ENCODE measurements around the gene NPSR1. TPM values are rescaled to one million over a fixed set of nuclear protein-coding genes. Genes with fewer than 3 reads are reported as not detected.
"Not testable (repeated sequence)": the region's sequence is repeated elsewhere in the genome, so short reads cannot be mapped to it uniquely, and the experiment has no call there.

Gene NPSR1
- total RNA-seq, 1 experiment from 2014 or later, result not detected

DNA sequence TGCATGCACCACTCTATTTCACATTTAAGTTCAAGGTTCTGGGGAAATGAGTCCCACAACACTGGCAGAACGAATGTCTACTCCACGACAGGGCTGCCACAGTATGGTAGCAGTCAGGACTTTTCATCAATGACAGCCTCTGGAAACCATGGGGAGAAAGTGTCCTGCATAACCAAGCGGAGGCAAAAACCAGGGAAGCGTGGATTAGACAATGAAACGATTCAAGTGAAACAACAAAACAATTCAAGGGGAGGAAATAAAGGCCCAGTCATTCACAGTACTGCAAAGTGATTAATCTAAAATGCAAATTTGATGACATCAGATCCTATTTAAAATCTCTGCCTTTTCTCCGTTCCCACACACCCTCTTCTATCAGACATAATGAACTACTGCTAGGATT is 211.0 kb downstream of the NPSR1 start:
- TF ChIP-seq, protein P1, sequence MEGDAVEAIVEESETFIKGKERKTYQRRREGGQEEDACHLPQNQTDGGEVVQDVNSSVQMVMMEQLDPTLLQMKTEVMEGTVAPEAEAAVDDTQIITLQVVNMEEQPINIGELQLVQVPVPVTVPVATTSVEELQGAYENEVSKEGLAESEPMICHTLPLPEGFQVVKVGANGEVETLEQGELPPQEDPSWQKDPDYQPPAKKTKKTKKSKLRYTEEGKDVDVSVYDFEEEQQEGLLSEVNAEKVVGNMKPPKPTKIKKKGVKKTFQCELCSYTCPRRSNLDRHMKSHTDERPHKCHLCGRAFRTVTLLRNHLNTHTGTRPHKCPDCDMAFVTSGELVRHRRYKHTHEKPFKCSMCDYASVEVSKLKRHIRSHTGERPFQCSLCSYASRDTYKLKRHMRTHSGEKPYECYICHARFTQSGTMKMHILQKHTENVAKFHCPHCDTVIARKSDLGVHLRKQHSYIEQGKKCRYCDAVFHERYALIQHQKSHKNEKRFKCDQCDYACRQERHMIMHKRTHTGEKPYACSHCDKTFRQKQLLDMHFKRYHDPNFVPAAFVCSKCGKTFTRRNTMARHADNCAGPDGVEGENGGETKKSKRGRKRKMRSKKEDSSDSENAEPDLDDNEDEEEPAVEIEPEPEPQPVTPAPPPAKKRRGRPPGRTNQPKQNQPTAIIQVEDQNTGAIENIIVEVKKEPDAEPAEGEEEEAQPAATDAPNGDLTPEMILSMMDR (IDR thresholded peaks at IDR 0.05; ENCODE audit: unreplicated experiment), result no peak
- H3K4me1 Mint-ChIP-seq (ENCODE audit: low read depth, unreplicated experiment), result peaks cover 16% of the 10 kb centered on the region
- no peaks in the 10 kb centered on the region for H3K36me3 Mint-ChIP-seq (ENCODE audit: insufficient read depth, unreplicated experiment)
- peaks cover 10% of the 10 kb centered on the region for H3K9me3 Mint-ChIP-seq (ENCODE audit: low read depth, unreplicated experiment)
- no TSS peak for BruUV-seq (replicated peaks)
- H3K4me3 Mint-ChIP-seq (ENCODE audit: low read depth, unreplicated experiment), result no peak overlapping the region
- intact Hi-C loops (cut with micrococcal nuclease; ENCODE audit: unreplicated experiment), result no loop called here
- no peak for DNase-seq
- H3K27ac Mint-ChIP-seq (ENCODE audit: unreplicated experiment), result no peak overlapping the region
- no peaks in the 10 kb centered on the region for H3K27me3 Mint-ChIP-seq (ENCODE audit: unreplicated experiment)
- CTCF ChIA-PET, result no interaction called here

DNA sequence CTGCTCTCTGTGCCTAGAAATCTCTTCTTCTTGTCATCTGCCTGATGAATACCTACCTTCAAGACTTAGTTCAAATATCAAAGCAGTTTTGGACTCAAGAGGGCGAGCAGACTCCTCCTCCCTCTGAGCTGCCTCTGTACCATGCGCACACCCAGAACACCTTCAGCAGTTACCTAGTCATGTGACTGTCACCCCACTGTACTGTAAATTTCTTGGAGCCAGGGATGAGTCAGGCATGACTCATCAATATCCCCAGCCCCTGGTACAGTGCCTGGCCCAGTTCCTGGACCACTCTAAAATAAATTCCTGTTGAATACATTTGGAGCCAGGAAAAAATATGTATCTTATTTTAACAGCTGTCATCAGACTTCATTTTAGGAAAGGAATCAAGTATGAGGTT is 212.0 kb downstream of the NPSR1 start:
- H3K9me3 Mint-ChIP-seq (ENCODE audit: low read depth, unreplicated experiment); H3K36me3 Mint-ChIP-seq (ENCODE audit: insufficient read depth, unreplicated experiment); H3K27me3 Mint-ChIP-seq (ENCODE audit: unreplicated experiment); intact Hi-C loops (cut with micrococcal nuclease; ENCODE audit: unreplicated experiment); H3K4me3 Mint-ChIP-seq (ENCODE audit: low read depth, unreplicated experiment); BruUV-seq (replicated peaks); CTCF ChIA-PET; DNase-seq: not testable (repeated sequence)
- peaks cover 16% of the 10 kb centered on the region for H3K4me1 Mint-ChIP-seq (ENCODE audit: low read depth, unreplicated experiment)
- peak overlapping the region; percentile 62 for H3K27ac Mint-ChIP-seq (ENCODE audit: unreplicated experiment)

DNA sequence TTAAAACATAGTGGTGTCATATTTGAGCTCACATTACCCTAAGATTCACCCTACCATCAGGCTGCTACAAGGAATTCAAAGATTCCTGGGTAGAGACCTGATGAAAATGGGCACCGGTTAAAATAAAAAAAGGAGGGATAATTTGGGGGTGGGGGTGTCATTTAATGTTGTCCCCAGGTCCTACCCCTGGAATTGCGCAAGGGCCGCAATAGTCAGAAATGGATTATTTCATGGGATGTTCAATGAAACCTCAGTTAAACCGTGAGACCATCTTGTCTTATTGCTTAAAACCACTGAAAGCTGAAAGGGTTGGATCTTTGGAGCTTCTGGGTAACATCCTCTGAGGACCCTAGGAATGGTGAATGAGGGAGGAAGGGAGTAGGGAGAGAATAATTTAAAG is 216.3 kb downstream of the NPSR1 start:
- H3K27ac Mint-ChIP-seq (ENCODE audit: unreplicated experiment); H3K27me3 Mint-ChIP-seq (ENCODE audit: unreplicated experiment); CTCF ChIA-PET; H3K4me3 Mint-ChIP-seq (ENCODE audit: low read depth, unreplicated experiment); H3K9me3 Mint-ChIP-seq (ENCODE audit: low read depth, unreplicated experiment); intact Hi-C loops (cut with micrococcal nuclease; ENCODE audit: unreplicated experiment); H3K36me3 Mint-ChIP-seq (ENCODE audit: insufficient read depth, unreplicated experiment); BruUV-seq (replicated peaks); DNase-seq: not testable (repeated sequence)
- H3K4me1 Mint-ChIP-seq (ENCODE audit: low read depth, unreplicated experiment), result peaks cover 12% of the 10 kb centered on the region

DNA sequence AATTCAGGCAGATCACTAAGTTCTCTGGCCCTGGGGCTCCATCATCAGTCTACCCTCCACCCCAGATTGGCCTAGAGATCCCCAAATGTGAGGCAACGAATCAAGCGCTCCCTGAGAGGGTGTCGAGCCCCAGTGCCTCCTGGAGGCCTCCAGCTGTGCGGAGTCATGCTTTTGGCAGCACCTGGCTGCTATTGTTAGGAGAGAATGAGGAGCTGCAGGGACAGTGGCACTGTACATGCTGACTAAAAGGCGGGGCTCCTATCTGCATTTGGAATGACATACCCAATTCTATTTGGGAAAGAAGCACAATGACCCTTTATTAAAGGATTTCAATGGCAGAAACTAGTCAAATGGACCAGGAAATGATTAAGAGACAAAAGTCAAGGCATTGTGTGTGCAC is 217.5 kb downstream of the NPSR1 start:
- no TSS peak for BruUV-seq (replicated peaks)
- Mint-ChIP-seq H3K27me3 (ENCODE audit: unreplicated experiment) (no peaks in the 10 kb centered on the region), H3K4me1 (ENCODE audit: low read depth, unreplicated experiment) (peaks cover under 1% of the 10 kb centered on the region), H3K36me3 (ENCODE audit: insufficient read depth, unreplicated experiment) (no peaks in the 10 kb centered on the region), H3K27ac (ENCODE audit: unreplicated experiment) (no peak overlapping the region), H3K9me3 (ENCODE audit: low read depth, unreplicated experiment) (peaks cover 8% of the 10 kb centered on the region), H3K4me3 (ENCODE audit: low read depth, unreplicated experiment) (no peak overlapping the region)
- CTCF ChIA-PET, result interaction anchor here (1.2 kb wide), 1 partner anchor 126 kb away, joined by 3 read pairs; no protein-coding TSS in a partner anchor
- DNase-seq, result no peak
- intact Hi-C loops (cut with micrococcal nuclease; ENCODE audit: unreplicated experiment), result no loop called here
- TF ChIP-seq, protein P1 (IDR thresholded peaks at IDR 0.05; ENCODE audit: unreplicated experiment), result no peak

DNA sequence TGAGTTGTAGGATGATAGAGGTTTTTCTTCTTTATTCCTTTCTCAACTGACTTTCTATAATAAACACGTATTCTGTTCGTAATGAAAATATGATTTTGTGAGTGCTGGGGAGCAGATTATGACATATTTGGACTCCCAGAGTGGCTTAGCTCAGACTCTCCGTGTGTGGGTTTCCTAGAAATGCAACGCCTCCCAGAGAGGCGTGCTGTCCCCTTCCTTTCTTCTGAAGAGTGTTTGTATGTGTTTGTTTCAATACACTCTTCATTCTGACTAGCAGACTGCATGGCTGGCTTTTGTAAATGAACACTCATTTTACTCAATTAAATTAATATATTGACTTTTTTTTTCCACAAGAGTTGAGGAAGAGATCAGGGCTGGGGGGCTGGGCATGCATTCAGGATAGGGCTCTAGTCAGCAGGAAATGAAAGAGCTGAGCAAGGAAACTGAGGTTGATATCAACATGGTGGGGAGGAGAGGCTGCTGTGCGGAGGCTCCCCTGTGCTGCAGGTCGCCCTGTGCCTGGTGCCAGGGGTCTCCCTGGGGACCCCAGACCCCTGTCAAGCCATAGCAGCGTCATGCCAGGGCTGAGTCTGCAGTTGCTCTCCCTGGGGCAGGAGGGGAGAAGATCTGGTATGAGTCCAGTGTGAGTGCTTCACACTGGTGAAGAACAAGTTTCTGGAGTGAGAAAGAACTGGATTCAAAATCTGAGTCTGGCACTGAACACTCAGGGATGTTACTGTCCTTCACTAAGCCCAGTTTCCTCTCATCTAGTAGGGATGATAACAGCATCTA is 221.1 kb downstream of the NPSR1 start:
- DNase-seq; H3K4me1 Mint-ChIP-seq (ENCODE audit: low read depth, unreplicated experiment); CTCF ChIA-PET; H3K27me3 Mint-ChIP-seq (ENCODE audit: unreplicated experiment); H3K36me3 Mint-ChIP-seq (ENCODE audit: insufficient read depth, unreplicated experiment); H3K27ac Mint-ChIP-seq (ENCODE audit: unreplicated experiment); H3K4me3 Mint-ChIP-seq (ENCODE audit: low read depth, unreplicated experiment); intact Hi-C loops (cut with micrococcal nuclease; ENCODE audit: unreplicated experiment); H3K9me3 Mint-ChIP-seq (ENCODE audit: low read depth, unreplicated experiment); BruUV-seq (replicated peaks): not testable (repeated sequence)

DNA sequence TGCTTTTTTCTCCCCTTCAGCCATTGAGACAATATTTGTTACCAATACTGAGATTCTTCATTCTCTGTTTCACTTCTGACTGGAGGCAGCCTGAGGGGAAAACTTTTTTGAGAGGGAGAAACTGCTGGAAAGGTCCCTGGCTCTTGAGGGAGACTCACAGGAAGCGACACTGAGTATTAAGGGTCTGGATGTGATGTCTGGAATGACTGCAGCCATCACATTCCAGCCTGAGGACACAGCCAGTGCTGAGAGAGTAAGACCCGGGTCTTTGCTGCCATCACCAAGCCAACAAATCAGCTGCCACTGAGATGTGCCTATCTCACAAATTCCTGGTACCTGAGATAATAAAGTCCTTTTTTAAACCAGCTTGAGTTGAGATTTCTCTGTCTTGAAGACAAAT is 221.9 kb downstream of the NPSR1 start:
- intact Hi-C loops (cut with micrococcal nuclease; ENCODE audit: unreplicated experiment), result no loop called here
- TF ChIP-seq, protein P1 (IDR thresholded peaks at IDR 0.05; ENCODE audit: unreplicated experiment), result no peak
- DNase-seq, result no peak
- Mint-ChIP-seq H3K4me3 (ENCODE audit: low read depth, unreplicated experiment) (no peak overlapping the region), H3K27ac (ENCODE audit: unreplicated experiment) (no peak overlapping the region), H3K9me3 (ENCODE audit: low read depth, unreplicated experiment) (peaks cover 5% of the 10 kb centered on the region), H3K4me1 (ENCODE audit: low read depth, unreplicated experiment) (no peaks in the 10 kb centered on the region), H3K27me3 (ENCODE audit: unreplicated experiment) (no peaks in the 10 kb centered on the region), H3K36me3 (ENCODE audit: insufficient read depth, unreplicated experiment) (no peaks in the 10 kb centered on the region)
- no TSS peak for BruUV-seq (replicated peaks)
- CTCF ChIA-PET, result no interaction called here

DNA sequence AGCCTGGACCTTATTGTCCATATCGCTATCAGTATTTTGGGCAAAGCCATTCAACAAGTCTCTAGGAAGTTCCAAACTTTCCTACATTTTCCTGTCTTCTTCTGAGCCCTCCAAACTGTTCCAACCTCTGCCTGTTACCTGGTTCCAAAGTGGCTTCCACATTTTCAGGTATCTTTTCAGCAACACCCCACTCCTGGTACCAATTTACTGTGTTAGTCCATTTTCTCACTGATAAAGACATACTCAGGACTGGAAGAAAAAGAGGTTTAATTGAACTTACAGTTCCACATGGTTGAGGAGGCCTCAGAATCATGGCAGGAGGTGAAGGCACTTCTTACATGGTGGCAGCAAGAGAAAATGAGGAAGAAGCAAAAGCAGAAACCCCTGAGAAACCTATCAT is 225.8 kb downstream of the NPSR1 start:
- H3K4me3 Mint-ChIP-seq (ENCODE audit: low read depth, unreplicated experiment), result not testable (repeated sequence)

More for the DNA sequence above, 225.8 kb downstream of the NPSR1 start:
- DNase-seq; intact Hi-C loops (cut with micrococcal nuclease; ENCODE audit: unreplicated experiment); CTCF ChIA-PET; H3K27me3 Mint-ChIP-seq (ENCODE audit: unreplicated experiment); H3K9me3 Mint-ChIP-seq (ENCODE audit: low read depth, unreplicated experiment); H3K27ac Mint-ChIP-seq (ENCODE audit: unreplicated experiment); H3K4me1 Mint-ChIP-seq (ENCODE audit: low read depth, unreplicated experiment); H3K36me3 Mint-ChIP-seq (ENCODE audit: insufficient read depth, unreplicated experiment); BruUV-seq (replicated peaks): not testable (repeated sequence)

Data from Calu3 (cell line).